HG02798 (cell line): ENCODE results near the gene MATN3.

ENCODE experiments used
- ATAC-seq: cut with Tn5 transposase; IDR thresholded peaks from one replicate; pipeline ENCODE4 v1.9.1; 2021; ENCODE audit warnings: mild to moderate bottlenecking; ENCODE audit not compliant: unreplicated experiment, poor library complexity

MATN3 gene

DNA sequence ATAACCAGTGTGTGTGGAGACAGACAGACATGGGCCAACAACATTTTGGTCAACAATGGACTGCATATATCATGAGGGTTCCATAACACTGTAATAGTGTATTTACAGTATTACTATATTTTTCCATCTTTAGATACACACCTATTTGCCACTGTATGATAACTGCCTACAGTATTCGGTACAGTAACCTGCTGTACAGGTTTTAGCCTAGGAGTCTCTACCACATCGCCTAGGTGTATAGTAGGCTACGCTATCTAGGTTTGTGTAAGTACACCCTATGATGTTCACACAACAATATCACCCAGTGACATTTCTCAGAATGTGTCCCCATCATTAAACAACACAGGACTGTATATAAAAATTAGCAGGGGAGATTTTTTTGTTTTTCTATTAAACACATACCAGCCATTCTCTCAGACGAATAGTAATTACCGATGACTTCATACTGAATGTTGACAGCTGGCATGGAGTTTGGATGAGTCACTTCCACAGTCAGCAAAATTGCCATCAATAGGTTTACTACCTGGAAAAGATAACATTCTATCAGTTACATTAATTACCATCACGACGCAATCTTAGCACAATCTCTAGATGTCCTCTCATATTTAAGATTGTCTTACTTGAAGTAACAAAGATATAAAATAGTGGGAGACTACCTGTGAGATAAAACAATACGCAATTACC is 28.2 kb upstream of the MATN3 start:
- ATAC-seq: no peak

DNA sequence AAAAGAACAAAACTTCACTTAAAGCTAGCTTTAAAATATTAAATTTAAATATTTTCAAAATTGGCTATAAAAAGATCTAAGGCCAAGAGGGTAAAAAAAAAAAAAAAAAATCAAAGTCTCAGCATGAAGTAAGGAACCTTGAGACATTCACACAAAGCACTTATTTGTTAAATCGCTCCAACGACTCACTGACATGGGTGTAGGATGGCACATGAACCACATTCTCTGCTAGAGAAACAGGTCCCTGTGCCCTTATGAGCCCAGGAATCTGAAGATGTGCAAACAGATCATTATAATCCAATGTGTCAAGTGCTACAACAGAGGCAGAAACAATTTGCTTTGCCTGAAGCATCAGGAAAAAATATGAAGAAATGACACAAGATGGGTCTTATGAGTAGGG is 25.2 kb upstream of the MATN3 start:
- no peak for ATAC-seq

DNA sequence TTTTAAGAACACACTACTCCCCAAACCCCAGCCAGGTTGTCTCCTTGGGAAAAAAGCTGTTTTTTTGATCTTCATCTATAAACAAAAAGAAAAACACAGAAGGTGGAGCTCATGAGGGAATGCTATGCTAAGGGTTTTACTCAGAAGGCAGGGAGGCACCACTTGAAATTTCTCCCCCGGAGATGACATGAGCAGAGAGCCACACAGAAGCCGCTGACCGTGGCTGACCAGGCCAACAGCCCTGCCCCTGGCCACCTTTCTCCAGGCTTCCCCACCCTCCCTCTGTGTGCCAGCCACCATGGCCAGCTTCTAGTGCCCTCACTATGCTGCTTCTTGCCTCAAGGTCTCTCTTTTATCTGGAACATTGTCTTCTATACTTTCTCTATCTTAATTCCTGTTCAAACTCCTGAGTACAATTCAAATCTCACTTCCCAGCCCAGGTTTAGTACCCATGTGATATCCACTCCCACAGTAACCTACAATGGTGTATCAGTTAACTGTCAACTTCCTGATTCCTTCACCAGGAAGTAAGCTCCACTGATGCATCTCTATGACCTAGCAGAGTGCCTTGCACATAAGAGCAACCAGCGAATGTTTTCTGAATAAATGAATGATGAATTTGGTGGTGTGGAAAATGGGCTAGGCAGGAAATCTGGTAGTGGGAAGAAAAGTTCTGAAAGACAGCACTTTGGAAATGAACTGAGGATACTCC is 23.6 kb upstream of the MATN3 start:
- no peak for ATAC-seq

DNA sequence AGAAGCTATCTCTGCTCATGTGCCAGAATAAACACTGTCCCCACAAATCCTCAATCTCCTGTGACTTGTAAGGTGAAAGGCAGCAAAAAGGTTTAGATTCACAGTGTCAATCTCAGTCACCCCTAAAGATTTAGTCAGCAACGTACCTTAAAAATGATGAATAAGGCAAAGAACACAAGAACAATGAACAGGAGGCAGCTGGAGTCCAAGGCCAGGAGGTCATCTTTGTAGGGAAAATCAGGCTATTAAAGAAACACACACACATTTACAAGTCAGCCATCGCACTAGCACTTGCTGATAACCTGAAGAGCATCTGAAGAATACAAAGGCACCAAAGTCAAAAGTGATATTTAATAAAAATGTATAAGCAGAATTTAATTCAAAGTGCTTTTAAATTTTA is 22.4 kb upstream of the MATN3 start:
- no peak for ATAC-seq

DNA sequence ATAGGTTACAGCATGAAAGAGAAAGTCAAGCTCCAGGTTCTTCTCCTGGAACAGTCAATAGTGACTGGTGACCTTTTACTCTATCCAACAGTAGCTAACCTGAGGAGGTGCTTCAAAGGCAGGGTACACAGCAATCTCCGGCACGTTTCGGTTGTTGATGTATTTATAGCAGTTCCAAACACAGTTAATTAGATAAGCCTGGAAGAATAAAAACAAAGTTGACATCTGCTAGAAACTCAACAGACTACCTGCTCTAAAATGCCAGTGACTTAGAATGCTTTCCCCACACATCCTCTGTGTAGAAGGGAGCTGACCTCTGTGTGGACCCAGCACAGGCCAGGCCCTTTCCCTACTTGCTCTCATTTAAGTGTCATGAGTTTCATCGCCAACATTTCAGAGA is 21.8 kb upstream of the MATN3 start:
- no peak for ATAC-seq

DNA sequence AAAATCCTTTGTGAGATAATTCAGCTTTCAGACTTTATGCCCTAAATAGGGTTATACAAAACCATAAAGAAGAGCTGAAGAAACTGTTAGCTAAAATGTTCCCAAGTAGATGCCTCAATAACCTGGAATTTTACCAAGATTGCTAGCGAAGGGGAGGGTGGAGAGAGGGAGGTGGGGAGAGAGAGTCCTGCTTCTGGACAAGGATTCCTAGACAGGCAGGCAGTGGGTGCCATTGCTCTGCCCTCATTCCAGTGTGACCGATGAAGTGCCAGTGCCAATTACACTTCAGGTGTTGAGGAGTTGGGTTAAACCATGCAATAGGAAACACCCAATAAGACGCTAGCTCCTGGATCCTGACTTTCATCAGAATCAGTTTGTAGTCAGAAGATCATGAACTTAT is 20.9 kb upstream of the MATN3 start:
- ATAC-seq: no peak

DNA sequence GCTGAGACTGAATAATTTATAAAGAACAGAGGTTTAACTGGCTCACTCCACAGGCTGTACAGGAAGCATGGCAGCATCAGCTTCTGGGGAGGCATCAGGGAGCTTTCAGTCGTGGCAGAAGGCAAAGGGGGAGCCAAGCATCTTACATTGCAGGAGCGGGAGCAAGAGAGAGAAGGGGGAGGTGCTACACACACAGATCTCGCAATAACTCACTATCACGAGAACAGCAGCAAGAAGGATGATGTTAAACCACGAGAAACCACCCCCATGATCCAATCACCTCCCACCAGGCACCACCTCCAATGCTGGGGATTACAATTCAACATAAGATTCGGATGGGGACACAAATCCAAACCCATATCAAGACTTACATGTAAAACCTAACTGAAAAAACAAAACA is 17.8 kb upstream of the MATN3 start:
- no peak for ATAC-seq

DNA sequence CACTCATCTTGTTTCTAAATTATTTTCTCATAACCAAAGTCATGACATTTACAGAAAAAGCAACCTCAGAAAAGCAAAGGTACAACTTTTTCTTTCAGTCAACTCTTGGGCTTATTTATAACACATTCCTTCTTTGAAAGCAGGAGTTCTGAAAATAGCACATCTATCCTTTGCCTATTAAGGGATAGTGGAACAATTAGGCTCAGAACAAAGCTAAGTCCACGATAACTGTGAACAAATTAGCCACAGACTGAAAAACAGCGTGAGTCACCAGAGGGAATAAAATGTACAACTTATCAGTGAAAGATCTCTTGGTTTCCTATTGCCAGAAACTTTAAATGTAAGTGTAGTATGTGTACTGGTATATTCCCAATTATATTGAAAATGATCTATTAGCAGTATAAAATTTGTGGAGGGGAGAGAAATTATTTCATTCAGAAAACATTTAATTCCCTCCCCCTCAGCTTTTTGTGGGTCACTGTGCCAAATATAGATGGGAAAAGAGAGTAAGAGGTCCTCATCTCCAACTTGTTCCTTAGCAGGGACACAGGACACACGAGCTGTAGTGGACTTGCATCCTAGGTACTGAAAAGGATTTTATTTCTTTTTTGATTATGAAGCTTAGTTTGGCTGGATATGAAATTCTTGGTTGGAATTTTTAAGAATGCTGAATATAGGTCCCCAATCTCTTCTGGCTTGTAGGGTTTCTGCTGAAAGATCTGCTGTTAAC is 15.4 kb upstream of the MATN3 start:
- ATAC-seq: no peak

DNA sequence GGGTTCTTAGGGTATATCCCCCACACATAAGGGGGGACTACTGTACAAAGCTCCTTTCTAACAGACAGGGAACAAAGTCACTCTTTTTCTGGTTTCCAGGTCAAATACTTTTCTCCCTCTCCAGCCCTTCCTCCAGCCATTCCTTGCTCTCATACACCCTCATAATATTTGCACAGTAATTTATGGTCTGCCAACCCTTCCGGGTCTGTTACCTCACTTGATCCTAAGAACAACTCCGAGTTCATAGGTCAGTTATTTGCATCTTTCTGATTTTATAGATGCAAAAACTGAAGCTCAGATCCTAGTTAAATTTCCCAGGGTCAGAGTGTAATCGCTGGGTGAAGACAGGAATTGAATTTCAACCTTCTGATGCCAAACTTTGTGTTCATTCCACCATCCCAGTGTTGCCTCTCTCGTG is 14.8 kb upstream of the MATN3 start:
- ATAC-seq: no peak

DNA sequence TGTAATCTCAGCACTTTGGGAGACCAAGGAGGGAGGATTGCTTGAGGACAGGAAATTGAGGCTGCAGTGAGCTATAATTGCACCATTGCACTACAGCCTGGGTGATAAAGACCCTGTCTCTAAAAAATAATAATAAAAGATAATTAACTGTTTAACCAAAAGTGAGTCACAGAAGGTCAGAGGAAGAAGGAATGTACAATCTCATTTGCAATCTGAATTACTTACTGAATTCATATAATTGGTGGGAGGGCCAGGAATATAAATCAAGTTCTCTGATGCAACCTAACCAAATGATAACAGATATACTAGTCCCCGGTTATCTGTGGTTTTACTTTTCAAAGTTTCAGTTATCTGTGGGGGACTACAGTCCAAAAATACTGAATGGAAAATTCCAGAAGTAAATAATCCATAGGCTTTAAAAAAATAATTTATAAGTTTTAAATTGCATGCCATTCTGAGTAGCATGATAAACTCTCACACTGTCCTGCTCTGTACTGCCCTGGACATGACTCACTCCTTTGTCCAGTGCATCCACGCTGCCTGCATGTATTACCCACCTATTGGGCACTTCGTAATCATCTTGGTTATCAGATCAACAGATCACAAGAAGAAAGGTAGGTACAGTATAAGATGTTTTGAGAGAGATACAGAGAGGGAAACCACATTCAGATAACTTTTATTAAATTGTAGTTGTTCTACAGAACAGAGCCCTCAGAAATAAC is 12.8 kb upstream of the MATN3 start:
- no peak for ATAC-seq

DNA sequence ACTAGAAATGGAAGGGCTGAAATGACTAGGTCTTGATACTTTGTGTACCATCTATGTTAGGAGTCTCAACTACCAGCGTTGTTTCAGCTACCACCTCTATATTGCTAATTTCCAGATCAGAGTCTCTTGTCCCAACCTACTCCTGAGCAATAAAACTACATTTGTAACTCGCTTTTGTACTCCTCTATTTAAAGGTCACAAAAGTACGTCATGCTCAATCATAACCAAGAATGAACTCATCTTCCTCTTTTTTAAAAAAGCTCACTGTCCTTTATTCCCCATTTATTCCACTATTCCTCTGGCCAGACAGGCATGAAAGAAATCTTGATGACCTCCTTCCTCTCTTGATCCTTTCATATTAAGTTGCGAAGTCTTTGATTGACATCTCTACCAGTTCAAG is 11.2 kb upstream of the MATN3 start:
- no peak for ATAC-seq

DNA sequence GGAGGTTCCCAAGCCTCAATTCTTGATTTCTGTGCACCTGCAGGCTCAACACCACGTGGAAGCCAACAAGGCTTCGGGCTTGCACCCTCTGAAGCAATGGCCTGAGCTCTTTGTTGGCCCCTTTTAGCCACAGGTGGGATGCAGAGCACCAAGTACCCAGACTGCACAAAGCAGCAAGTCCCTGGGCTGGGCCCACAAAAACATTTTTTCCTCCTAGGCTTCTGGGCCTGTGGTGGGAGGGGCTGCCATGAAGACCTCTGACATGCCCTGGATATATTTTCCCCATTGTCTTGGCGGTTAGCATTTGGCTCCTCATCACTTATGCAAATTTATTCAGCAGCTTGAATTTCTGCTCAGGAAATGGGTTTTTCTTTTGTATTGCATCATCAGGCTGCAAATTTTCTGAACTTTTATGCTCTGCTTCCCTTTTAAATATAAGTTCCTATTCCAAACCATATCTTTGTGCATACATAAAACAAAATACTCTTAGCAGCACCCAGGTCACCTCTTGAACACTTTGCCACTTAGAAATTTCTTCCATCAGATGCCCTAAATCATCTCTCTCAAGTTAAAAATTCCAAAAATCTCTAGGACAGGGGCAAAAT is 9.0 kb upstream of the MATN3 start:
- ATAC-seq: no peak

DNA sequence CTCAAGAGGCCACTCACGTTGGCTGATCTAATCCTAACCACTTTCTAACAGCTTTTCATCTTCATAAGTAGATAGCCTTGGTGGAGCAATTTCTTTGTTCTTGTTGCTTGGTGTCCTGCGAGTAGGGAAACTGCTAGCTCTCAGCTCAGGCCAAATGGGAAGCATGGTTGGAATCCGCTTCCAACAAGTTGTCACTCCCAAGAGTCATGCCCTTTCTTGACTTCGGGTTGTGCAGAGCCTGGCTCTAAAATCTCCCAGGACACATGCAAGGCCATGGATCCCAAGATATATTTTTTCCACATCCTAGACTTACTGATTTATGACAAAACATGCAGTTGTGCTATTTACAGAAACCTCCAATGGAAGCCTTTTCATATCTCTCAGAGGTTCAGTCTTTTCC is 7.3 kb upstream of the MATN3 start:
- ATAC-seq: no peak

DNA sequence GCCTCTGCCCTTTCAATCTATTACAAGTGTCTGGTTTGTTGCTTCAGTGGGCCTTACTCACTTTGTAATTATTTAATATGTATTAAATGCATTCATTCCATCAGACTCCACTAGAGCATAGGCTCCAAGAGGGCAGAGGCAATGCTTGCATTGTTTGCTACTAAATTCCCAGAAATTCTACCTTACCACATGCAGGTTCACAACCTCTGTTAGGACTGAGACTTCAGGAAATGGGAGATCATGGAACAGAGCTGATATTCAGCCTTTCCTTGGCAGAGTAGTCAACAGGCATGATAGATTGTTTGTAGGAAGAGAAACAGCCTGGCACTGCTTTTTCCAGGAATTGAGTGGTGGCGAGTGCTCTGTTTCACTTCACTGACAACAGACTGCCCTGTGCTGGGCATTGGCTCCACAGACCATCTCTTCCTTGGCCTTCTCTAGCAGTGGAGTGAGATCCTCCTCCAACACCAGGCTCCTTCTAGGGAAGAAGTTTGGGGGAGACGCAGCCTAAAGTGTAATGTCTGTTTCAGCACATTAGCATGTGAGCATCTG is 6.2 kb upstream of the MATN3 start:
- no peak for ATAC-seq

DNA sequence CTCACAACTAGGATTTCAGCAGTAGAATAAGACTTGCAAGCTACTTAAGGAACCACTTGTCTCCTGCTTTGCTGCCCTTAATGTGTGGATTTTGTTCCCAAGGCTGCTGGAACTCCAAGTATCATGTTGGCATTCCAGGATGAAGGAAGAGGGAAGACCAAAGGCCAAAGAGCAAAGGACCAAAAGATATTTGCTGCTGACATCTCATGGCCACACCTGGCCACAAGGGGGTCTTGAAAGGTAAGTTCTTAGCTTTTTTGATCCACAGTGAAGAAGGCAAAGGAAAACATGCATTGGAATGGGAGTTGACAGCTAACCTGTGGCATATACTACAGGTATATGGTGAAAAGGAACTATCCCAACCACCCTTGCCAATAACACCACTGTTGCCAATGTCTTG is 3.9 kb upstream of the MATN3 start:
- no peak for ATAC-seq

DNA sequence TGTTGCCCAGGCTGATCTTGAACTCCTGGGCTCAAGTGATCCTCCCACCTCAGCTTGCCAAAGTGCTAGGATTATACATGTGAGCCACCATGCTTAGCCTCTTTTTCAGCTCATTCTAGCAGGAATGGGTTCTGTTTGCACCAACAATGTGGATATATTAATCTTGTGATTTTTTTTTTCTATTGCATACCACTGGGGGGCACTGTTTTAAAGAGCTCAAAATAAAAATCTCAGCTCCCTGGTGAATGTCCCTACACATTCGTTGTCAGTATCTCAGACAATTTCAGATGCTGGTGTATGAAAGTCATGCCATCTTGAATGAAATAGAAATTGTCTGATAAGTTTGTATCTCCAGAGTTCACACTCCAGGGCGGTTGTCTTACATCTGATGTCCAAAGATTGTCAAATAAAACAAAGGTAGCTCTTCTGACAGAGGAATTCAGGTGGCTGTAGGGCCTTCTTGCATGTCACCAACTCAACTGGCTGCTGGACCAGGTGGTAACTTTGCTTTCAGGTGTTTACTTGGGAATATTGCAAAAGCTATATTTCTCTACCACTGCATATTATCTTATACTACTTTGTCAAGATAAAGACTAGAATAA is 3.1 kb upstream of the MATN3 start:
- ATAC-seq: no peak

DNA sequence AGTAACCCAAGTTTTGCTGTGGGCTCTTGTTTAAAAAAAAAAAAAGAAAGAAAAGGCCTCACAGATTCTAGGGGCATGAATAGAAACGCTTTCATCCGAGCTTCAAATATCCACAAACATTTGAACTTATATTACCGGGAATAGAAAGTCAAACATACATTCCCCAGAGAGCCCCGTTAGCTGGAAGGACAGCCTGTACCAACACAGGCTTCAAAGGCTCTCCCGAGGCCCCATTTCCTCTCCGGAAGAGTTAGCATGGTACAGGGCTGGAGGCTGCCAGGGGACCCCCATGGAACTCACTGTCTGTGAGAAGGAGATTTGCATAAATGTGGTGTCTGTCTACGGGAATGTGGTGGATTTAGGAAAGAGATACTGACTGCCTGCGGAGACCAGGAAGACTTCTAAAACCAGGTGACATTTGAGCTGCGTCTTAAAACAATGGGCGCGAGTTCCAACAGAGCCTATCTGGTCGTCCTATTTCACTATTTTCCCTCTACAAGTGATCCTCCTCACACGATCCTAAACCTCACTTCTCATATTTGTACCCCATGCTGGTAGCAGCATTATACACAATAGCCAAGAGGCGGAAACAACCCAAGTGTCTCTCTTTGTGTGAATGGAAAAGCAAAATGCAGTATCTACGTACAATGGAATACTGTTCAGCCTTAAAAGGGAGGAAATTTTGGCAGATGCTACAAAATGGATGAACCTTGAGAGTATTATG is 820 bp upstream of the MATN3 start:
- no peak for ATAC-seq

DNA sequence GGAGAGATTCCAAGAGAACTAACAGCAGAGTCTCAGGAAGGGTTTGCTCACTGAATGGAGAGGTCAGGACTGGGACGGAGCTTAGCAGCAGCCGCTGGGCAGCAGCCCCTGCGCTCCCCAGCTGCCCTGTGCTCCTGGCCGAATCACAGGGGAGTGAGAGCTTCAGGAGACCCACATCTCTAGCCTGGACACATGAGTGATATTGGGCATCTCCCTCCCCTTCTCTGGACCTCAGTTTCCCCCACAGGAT is 511 bp downstream of the MATN3 start:
- no peak for ATAC-seq

DNA sequence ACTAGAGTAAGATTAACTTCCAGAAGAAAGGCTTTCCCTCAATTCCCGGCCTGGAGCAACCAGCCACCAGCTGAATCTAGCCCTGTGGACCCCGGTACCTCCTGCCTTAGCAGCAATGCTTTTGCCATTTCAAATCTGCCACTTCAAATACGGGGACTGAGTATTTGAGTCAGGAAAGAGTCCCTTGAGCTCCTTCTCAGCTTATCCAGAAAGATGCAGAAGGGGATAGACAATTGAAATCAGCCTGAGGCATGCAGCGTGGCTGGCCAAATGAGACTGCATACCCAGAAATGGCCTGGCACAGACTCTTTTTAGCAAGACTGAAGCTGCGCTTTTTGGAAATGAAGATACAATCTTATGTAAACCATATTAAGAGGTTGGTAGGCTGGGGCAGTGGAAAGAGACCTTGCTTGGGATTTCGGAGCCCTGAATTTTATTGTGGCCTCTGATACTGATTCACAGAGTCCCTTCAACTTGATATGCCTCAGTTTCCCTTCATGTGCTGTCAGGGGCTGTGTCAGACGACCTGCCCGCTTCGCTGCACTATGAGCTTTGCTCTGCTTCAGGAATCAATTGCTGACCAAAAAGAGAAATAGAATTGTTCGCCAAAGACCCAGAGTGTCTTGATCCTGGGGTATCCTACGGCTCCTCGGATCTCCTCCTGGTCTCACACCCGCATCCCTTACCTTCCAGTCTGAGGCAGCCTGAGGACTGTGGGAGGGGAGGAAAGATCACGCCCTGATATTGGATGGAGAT is 1.0 kb downstream of the MATN3 start:
- no peak for ATAC-seq
